HG03196 (cell line): ENCODE measurements around the gene WDR90.
A peak's percentile ranks its signal among the peaks of the same experiment; 100 is the strongest.

Experiments used
- ATAC-seq: cut with Tn5 transposase; IDR thresholded peaks from one replicate; pipeline ENCODE4 v1.9.1; 2021; ENCODE audit not compliant: unreplicated experiment

The WDR90 gene

DNA sequence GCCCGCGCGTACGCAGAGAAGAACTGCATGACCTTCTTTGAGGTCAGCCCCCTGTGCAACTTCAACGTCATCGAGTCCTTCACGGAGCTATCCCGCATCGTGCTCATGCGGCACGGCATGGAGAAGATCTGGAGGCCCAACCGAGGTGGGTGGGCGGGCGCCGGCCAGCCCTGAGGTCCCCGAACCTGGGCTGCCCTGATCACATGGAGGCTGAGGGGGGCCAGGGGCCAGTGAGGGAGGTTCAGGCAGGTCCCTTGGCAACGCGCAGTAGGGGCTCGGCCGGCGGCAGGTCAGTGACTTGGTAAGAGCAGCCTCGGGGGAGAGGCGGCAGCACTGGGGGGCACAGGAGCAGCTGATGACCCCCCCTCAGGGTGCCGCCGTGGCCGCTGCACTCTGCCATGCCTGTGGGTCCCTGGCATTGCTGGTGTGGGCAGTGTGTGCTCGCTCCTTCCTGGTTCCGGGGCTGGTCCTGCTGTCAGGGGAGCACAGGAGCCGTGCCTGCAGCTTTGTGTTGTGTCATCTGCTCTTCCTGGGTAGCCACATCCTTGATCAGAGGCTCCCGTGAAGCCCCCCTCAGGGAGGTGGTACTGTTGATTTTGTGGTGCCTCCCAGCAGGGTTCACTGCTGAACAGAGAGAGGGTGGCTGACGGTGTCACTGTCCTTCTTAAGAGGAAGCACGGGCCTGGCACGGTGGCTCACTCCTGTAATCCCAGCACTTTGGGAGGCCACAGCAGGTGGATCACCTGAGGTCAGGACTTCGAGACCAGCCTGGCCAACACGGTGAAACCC is 23.0 kb upstream of the WDR90 start:
- no peak for ATAC-seq

- no peak for ATAC-seq
Measured at GRCh38 chr16:626787-627453, 22.2 kb upstream of the WDR90 start.

- no peak for ATAC-seq
Measured at GRCh38 chr16:627454-628239, 21.5 kb upstream of the WDR90 start.

GRCh38 chr16:628321-629061 is 20.7 kb upstream of the WDR90 start:
- no peak for ATAC-seq

DNA sequence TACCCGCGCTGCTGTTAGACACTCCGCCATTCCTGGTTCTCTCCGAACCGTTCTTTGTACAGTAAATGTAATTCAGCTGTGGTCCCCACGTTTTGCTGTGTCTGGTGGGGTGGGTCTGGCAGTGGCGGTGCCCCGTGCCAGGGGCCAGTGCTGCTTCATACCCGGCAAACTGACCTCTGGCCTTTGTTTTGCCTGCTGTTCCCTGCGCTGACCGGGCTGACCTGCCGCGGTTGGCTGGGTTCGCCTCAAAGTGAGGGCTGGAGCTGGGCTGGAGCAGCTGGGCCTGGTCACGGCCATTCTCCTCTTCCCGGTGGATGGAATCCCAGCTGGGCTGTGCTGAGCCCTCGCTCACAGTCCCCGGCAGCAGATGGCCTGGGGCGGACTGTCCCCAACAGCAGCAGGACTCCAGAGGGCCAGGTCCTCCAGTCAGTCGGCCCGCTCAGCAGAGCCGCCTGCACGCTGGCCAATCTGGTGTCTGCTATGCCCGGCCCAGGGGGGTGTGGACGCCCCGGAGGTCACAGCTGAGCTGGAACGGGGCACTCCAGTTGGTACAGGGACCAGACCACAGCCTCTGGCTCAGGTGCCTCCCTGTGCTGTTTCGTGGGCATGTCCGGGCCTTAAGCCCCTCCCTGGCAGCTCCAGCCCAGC is 19.9 kb upstream of the WDR90 start:
- ATAC-seq, result no peak

- no peak for ATAC-seq
Measured at GRCh38 chr16:629833-630248, 19.3 kb upstream of the WDR90 start.

- no peak for ATAC-seq
Measured at GRCh38 chr16:630249-630814, 18.8 kb upstream of the WDR90 start.

GRCh38 chr16:630815-631405 is 18.3 kb upstream of the WDR90 start, which contains the start of gene WFIKKN1:
TSS of gene WFIKKN1 (plus strand) at chr16:630985. CDS start at chr16:631254, 269 bp downstream.
- ATAC-seq, result no peak

- no peak for ATAC-seq
Measured at GRCh38 chr16:631808-632358, 17.3 kb upstream of the WDR90 start.

DNA sequence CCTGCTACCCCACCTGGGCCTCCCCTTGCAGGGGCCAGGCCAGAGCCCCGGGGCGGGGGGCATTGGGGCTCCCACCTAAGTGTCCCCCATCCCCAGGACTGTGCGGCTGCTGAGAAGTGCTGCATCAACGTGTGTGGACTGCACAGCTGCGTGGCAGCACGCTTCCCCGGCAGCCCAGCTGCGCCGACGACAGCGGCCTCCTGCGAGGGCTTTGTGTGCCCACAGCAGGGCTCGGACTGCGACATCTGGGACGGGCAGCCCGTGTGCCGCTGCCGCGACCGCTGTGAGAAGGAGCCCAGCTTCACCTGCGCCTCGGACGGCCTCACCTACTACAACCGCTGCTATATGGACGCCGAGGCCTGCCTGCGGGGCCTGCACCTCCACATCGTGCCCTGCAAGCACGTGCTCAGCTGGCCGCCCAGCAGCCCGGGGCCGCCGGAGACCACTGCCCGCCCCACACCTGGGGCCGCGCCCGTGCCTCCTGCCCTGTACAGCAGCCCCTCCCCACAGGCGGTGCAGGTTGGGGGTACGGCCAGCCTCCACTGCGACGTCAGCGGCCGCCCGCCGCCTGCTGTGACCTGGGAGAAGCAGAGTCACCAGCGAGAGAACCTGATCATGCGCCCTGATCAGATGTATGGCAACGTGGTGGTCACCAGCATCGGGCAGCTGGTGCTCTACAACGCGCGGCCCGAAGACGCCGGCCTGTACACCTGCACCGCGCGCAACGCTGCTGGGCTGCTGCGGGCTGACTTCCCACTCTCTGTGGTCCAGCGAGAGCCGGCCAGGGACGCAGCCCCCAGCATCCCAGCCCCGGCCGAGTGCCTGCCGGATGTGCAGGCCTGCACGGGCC is 16.5 kb upstream of the WDR90 start:
- no peak for ATAC-seq

- no peak for ATAC-seq
Measured at GRCh38 chr16:633336-634050, 15.7 kb upstream of the WDR90 start.

- ATAC-seq, result no peak
Measured at GRCh38 chr16:634051-634670, 15.0 kb upstream of the WDR90 start.

- ATAC-seq, result no peak
Measured at GRCh38 chr16:634996-635395, 14.2 kb upstream of the WDR90 start.

DNA sequence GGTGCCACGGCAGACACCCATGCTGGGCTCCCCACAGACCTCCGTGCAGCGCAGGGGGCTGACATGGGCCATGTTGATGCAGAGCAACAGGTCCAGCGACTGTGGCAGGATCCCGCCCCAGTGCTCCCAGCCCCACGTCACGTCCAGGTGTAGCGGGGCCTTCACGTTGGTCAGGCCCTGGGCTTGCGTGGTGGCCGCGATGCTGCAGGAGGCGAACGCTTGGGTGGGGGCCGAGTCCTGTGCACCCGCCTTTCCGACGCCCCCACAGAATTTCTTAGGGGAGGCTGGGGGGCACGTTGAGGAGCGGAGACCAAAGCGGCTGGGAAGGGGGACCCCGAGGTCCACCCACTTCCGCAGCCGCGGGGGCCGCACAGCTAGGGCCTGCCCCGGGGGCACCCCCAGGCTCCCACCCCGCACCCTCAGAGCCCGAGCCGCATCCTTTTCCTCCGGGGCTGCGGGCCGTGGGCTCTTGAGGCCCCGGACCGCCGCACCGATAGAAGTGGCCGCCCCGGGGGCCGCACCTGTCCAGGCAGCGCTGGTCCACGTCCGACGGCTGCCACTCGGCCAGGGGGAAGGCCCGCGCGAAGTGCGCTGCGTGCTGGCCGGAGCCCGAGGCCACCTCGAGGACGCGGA is 13.5 kb upstream of the WDR90 start:
- ATAC-seq, result peak; percentile 3

GRCh38 chr16:636206-637080 is 12.7 kb upstream of the WDR90 start, which contains the start of gene METTL26:
TSS of gene METTL26 (minus strand) at chr16:636305. CDS start at chr16:636290, 15 bp downstream.
- ATAC-seq, result peak; percentile 62
